HepG2 (cell line): ENCODE results near the gene TSC1.

Experiments
- ETV6 ChIP-seq: sonication (generic); formaldehyde crosslinking; conservative IDR thresholded peaks from 2 replicates; pipeline ENCODE4 v1.4.0; 2020; ENCODE audit warnings: missing genetic modification reagents
- EZH2 ChIP-seq: conservative IDR thresholded peaks from 2 replicates; pipeline ENCODE4 v1.6.1; 2012; ENCODE audit warnings: mild to moderate bottlenecking, low read depth, low read length, moderate library complexity
- POLR2A ChIP-seq, 2 experiments: IDR thresholded peaks; 2 replicates each; pipeline ENCODE4 v1.6.1; 2011; ENCODE audit warnings: low read depth in 2 of 2, low read length in 2 of 2, mild to moderate bottlenecking in 1 of 2, moderate library complexity in 1 of 2; ENCODE audit not compliant: insufficient read depth in 1 of 2
- TGIF2 ChIP-seq: IDR thresholded peaks from 2 replicates; pipeline ENCODE4 v1.6.1; 2016; ENCODE audit warnings: control low read depth, missing compliant biosample characterization
- TF ChIP-seq, protein P1 (sequence below): sonication (generic); formaldehyde crosslinking; IDR thresholded peaks from 2 replicates; pipeline ENCODE4 v1.5.0; 2020; ENCODE audit warnings: mild to moderate bottlenecking, missing genetic modification reagents, moderate library complexity
- TF ChIP-seq, protein P2 (sequence below): sonication (generic); formaldehyde crosslinking; IDR thresholded peaks from 2 replicates; pipeline ENCODE4 v1.5.0; 2020; ENCODE audit warnings: mild to moderate bottlenecking, missing genetic modification reagents

DNA sequence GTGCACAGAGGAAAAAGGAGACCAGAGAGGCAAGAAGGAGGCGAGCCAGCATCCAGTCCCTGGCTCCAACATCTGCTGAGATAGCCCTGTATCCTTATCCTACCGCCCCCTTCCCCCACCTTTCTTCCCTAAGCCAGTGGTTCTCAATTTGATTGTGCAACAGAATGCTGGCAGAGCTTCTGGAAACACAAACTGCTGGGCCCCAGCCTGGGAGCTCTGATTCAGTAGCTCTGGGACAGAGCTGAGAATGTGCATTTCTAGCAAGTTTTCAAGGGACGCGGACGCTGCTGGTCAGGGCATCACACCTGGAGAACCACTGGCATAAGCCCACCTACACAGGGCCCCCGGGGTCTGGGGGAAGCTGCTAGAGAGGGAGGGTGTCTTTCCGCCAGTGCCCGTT is 87.4 kb downstream of the TSC1 start:
- TF ChIP-seq EZH2 (no peak), POLR2A (IDR thresholded peaks at IDR 0.05; ENCODE audit: insufficient read depth in 1 of 2, low read depth in 2 of 2, low read length in 2 of 2) (no peak), ETV6 (CRISPR knock-in tag) (no peak), TGIF2 (CRISPR knock-in tag) (no peak)
- TF ChIP-seq, protein P1, sequence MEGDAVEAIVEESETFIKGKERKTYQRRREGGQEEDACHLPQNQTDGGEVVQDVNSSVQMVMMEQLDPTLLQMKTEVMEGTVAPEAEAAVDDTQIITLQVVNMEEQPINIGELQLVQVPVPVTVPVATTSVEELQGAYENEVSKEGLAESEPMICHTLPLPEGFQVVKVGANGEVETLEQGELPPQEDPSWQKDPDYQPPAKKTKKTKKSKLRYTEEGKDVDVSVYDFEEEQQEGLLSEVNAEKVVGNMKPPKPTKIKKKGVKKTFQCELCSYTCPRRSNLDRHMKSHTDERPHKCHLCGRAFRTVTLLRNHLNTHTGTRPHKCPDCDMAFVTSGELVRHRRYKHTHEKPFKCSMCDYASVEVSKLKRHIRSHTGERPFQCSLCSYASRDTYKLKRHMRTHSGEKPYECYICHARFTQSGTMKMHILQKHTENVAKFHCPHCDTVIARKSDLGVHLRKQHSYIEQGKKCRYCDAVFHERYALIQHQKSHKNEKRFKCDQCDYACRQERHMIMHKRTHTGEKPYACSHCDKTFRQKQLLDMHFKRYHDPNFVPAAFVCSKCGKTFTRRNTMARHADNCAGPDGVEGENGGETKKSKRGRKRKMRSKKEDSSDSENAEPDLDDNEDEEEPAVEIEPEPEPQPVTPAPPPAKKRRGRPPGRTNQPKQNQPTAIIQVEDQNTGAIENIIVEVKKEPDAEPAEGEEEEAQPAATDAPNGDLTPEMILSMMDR (CRISPR knock-in tag) = no peak
- TF ChIP-seq, protein P2, sequence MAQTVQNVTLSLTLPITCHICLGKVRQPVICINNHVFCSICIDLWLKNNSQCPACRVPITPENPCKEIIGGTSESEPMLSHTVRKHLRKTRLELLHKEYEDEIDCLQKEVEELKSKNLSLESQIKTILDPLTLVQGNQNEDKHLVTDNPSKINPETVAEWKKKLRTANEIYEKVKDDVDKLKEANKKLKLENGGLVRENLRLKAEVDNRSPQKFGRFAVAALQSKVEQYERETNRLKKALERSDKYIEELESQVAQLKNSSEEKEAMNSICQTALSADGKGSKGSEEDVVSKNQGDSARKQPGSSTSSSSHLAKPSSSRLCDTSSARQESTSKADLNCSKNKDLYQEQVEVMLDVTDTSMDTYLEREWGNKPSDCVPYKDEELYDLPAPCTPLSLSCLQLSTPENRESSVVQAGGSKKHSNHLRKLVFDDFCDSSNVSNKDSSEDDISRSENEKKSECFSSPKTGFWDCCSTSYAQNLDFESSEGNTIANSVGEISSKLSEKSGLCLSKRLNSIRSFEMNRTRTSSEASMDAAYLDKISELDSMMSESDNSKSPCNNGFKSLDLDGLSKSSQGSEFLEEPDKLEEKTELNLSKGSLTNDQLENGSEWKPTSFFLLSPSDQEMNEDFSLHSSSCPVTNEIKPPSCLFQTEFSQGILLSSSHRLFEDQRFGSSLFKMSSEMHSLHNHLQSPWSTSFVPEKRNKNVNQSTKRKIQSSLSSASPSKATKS (CRISPR knock-in tag) = no peak
